Stimulated activated CD4-positive, alpha-beta T cell treated with anti-CD3 and anti-CD28 coated beads, Interleukin-15, amount 100 ng/mL, for 24 hours (primary cell): ENCODE results near the gene RIPOR2.

ENCODE experiments used
- DNase-seq: peaks from one replicate; pipeline ENCODE4 v3.0.0-alpha.2; 2020

RIPOR2 gene

GRCh38 chr6:24935366-24936152 lies at the start of gene RIPOR2:
RIPOR2 (minus strand) TSS chr6:24935960; CDS start chr6:24935898, 62 bp downstream.
- peak; percentile 73 for DNase-seq

- no peak for DNase-seq
These were observed 49.6 kb upstream of the RIPOR2 start for GRCh38 chr6:24985323-24985722.

GRCh38 chr6:24982231-24982630 lies 46.5 kb upstream of the RIPOR2 start:
- DNase-seq, result no peak

- no peak for DNase-seq
These were observed 45.6 kb upstream of the RIPOR2 start for GRCh38 chr6:24981386-24981760.

GRCh38 chr6:24980507-24981385 lies 45.0 kb upstream of the RIPOR2 start:
- no peak for DNase-seq

- no peak for DNase-seq
These were observed 43.4 kb upstream of the RIPOR2 start for GRCh38 chr6:24979176-24979575.

- DNase-seq, result peak; percentile 65
These were observed 38.7 kb upstream of the RIPOR2 start for GRCh38 chr6:24974182-24975171.

- no peak for DNase-seq
These were observed 36.7 kb upstream of the RIPOR2 start for GRCh38 chr6:24972311-24972958.

GRCh38 chr6:24971067-24971466 lies 35.3 kb upstream of the RIPOR2 start:
- DNase-seq, result no peak

- no peak for DNase-seq
These were observed 33.6 kb upstream of the RIPOR2 start for GRCh38 chr6:24969343-24969860.

GRCh38 chr6:24968783-24969182 lies 33.0 kb upstream of the RIPOR2 start:
- DNase-seq, result no peak

GRCh38 chr6:24967211-24967610 lies 31.5 kb upstream of the RIPOR2 start:
- DNase-seq, result no peak

GRCh38 chr6:24966381-24966780 lies 30.6 kb upstream of the RIPOR2 start:
- no peak for DNase-seq

- no peak for DNase-seq
These were observed 28.3 kb upstream of the RIPOR2 start for GRCh38 chr6:24963887-24964570.

- no peak for DNase-seq
These were observed 27.6 kb upstream of the RIPOR2 start for GRCh38 chr6:24963339-24963738.

- DNase-seq, result no peak
These were observed 26.1 kb upstream of the RIPOR2 start for GRCh38 chr6:24961852-24962251.

GRCh38 chr6:24960991-24961475 lies 25.3 kb upstream of the RIPOR2 start:
- no peak for DNase-seq

GRCh38 chr6:24959319-24959718 lies 23.6 kb upstream of the RIPOR2 start:
- no peak for DNase-seq

- no peak for DNase-seq
These were observed 21.4 kb upstream of the RIPOR2 start for GRCh38 chr6:24957199-24957598.

GRCh38 chr6:24953726-24954125 lies 18.0 kb upstream of the RIPOR2 start:
- DNase-seq, result no peak

GRCh38 chr6:24951811-24952299 lies 16.1 kb upstream of the RIPOR2 start:
- no peak for DNase-seq
